ENCODE results near the gene DDX10.

The DDX10 gene

GRCh38 chr11:108939135-108939534 is 274.3 kb downstream of the DDX10 start:
- no peak for DNase-seq (ENCODE audit: low spot score)

GRCh38 chr11:108943853-108944252 is 279.0 kb downstream of the DDX10 start:
- no peak for DNase-seq (ENCODE audit: low spot score)

- no peak for DNase-seq (ENCODE audit: low spot score)
Observed at GRCh38 chr11:108944471-108945178, 279.8 kb downstream of the DDX10 start.

- DNase-seq (ENCODE audit: low spot score) = no peak
Observed at GRCh38 chr11:108945341-108945740, 280.5 kb downstream of the DDX10 start.

- no peak for DNase-seq (ENCODE audit: low spot score)
Observed at GRCh38 chr11:108947654-108948570, 283.0 kb downstream of the DDX10 start.

- no peak for DNase-seq (ENCODE audit: low spot score)
Observed at GRCh38 chr11:108958368-108959104, 293.7 kb downstream of the DDX10 start.

GRCh38 chr11:108959105-108959761 is 294.4 kb downstream of the DDX10 start:
- DNase-seq (ENCODE audit: low spot score) = no peak

- DNase-seq (ENCODE audit: low spot score) = no peak
Observed at GRCh38 chr11:108959874-108960273, 295.0 kb downstream of the DDX10 start.

- DNase-seq (ENCODE audit: low spot score) = no peak
Observed at GRCh38 chr11:108960501-108960900, 295.6 kb downstream of the DDX10 start.

GRCh38 chr11:108961095-108961494 is 296.2 kb downstream of the DDX10 start:
- no peak for DNase-seq (ENCODE audit: low spot score)

GRCh38 chr11:108963118-108963517 is 298.2 kb downstream of the DDX10 start:
- no peak for DNase-seq (ENCODE audit: low spot score)

GRCh38 chr11:108965306-108966001 is 300.6 kb downstream of the DDX10 start:
- no peak for DNase-seq (ENCODE audit: low spot score)

GRCh38 chr11:108966206-108966605 is 301.3 kb downstream of the DDX10 start:
- DNase-seq (ENCODE audit: low spot score) = no peak

GRCh38 chr11:108966978-108967377 is 302.1 kb downstream of the DDX10 start:
- no peak for DNase-seq (ENCODE audit: low spot score)

- no peak for DNase-seq (ENCODE audit: low spot score)
Observed at GRCh38 chr11:108967571-108967970, 302.7 kb downstream of the DDX10 start.

- DNase-seq (ENCODE audit: low spot score) = no peak
Observed at GRCh38 chr11:108970221-108970991, 305.5 kb downstream of the DDX10 start.

- DNase-seq (ENCODE audit: low spot score) = peak; percentile 18
Observed at GRCh38 chr11:108973402-108974162, 308.7 kb downstream of the DDX10 start.

GRCh38 chr11:108975026-108975425 is 310.2 kb downstream of the DDX10 start:
- no peak for DNase-seq (ENCODE audit: low spot score)

GRCh38 chr11:108975641-108976071 is 310.8 kb downstream of the DDX10 start:
- no peak for DNase-seq (ENCODE audit: low spot score)
